PC-3 (cell line): ENCODE measurements around the gene GID4.

Experiments
- EZH2phosphoT487 ChIP-seq: fragments of 300-600 bp; sonication (generic); IDR thresholded peaks from 2 replicates; pipeline ENCODE4 v1.6.1; 2018; ENCODE audit warnings: mild to moderate bottlenecking, antibody characterized with exemption, low read length, borderline replicate concordance
- TF ChIP-seq, protein P1 (sequence below): fragments of 300-600 bp; sonication (generic); conservative IDR thresholded peaks from 2 replicates; pipeline ENCODE4 v1.5.1; 2017; ENCODE audit warnings: antibody characterized with exemption, low read depth, mild to moderate bottlenecking, low read length

DNA sequence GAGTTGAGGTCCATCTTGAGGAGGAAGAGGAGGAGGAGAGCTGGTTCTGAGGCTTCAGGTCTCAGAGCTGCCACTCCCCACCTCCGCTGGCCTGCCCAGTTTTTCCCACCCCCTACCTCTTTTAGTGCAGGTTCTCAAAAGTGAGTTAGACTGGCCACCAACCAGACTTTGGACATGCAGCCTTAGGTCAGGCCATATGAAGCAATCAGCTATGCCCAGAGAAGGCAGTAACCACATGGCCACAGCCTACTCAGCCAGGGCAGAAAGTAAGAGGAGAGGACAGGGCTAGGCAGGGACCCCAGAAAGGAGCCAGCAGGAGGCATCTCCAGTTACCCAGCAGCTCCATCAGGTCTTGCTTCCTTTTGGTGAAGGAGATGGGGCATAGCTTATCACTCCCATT is 78.3 kb downstream of the GID4 start:
- TF ChIP-seq, protein P1, sequence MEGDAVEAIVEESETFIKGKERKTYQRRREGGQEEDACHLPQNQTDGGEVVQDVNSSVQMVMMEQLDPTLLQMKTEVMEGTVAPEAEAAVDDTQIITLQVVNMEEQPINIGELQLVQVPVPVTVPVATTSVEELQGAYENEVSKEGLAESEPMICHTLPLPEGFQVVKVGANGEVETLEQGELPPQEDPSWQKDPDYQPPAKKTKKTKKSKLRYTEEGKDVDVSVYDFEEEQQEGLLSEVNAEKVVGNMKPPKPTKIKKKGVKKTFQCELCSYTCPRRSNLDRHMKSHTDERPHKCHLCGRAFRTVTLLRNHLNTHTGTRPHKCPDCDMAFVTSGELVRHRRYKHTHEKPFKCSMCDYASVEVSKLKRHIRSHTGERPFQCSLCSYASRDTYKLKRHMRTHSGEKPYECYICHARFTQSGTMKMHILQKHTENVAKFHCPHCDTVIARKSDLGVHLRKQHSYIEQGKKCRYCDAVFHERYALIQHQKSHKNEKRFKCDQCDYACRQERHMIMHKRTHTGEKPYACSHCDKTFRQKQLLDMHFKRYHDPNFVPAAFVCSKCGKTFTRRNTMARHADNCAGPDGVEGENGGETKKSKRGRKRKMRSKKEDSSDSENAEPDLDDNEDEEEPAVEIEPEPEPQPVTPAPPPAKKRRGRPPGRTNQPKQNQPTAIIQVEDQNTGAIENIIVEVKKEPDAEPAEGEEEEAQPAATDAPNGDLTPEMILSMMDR = no peak
- TF ChIP-seq EZH2phosphoT487 = no peak
